Fibroblast of peridontal ligament (primary cell): ENCODE results near the gene LRCOL1.
A peak's percentile ranks its signal among the peaks of the same experiment; 100 is the strongest.

ENCODE experiments used
- DNase-seq: peaks from one replicate; pipeline ENCODE4 v3.0.0-alpha.2; 2010; ENCODE audit errors: extremely low read depth

The LRCOL1 gene

GRCh38 chr12:132635076-132635955, 24.9 kb upstream of the LRCOL1 start:
- DNase-seq, result no peak

GRCh38 chr12:132634411-132634990, 24.1 kb upstream of the LRCOL1 start:
- no peak for DNase-seq

DNA sequence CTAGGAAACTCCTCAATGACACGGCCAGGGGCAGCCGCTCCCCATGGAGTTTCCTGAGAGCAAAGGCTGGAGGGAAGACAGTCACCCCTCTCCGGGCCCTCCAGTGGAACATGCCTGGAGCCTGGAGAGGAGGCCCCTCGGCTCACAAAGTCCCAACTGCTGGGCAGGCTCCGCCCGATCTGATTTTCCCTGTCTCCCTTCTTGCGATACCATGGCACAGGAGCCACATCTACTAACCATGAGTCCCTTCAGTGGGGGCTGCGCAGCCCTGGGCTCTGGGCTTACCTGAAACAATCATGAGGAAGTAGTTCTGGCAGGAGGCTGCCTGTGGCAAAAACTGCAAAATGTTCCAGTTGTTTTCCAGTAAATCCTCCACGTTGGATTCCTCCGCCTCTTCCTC, 23.5 kb upstream of the LRCOL1 start:
- DNase-seq, result no peak

GRCh38 chr12:132633398-132633797, 23.0 kb upstream of the LRCOL1 start:
- no peak for DNase-seq

- no peak for DNase-seq
These were observed 22.3 kb upstream of the LRCOL1 start for GRCh38 chr12:132632521-132633228.

GRCh38 chr12:132631666-132632065, 21.3 kb upstream of the LRCOL1 start:
- DNase-seq, result no peak

- no peak for DNase-seq
These were observed 20.3 kb upstream of the LRCOL1 start for GRCh38 chr12:132630672-132631071.

DNA sequence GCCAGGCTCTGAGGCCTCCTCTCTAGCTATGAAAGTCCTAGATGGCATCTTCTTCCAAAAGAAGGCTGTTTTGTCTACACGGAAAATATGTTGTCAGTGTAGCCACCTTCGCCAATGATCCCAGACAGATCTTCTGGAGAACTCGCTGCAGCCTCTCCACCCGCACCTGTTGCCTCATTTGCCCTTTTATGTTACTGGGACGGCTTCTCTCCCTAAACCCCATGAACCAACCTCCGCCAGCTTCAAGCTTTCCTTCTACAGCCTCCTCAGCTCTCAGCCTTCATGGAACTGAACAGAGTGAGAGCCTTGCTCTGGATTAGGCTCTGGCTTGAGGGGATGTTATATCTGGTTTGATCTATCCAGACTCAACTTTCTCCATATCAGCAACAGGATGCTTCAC, 18.9 kb upstream of the LRCOL1 start:
- DNase-seq, result no peak

GRCh38 chr12:132625731-132626430, 15.5 kb upstream of the LRCOL1 start:
- DNase-seq, result no peak

DNA sequence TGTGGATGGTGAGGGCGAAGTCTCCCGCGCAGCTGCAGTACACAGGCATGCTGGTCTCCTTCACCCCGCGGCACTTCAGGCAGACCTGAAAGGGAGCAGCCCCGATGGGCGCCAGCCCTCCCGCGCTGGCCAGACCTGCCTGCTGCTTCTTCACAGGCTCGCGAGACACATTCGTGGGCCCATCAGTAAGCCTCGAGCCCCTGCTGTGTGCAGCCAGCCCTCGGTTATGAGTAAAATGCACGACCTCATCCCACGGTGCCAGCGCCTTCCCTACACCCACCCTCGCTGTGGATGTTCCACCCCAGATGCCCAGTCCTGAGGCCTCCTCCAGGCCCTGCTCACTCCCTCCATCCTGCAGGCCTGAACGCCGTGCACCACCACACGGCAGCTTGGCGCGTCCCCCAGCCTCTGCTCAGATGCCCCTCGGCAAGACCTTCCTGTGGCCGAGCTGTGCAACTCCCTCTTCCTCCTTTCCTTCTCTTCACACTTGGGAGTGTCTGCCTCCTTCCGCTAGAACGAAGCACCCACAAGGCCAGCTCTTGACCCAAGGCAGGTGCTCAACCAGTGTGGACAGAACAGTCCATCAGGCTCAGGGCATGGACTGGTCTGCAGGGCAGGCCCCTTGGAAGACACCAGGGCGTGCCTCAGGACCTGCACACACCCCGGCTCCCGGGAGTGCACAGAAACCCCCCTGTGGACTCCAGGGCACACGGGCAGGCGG, 14.7 kb upstream of the LRCOL1 start:
- DNase-seq, result no peak

- DNase-seq, result no peak
These were observed 13.9 kb upstream of the LRCOL1 start for GRCh38 chr12:132624186-132624855.

- DNase-seq, result no peak
These were observed 12.9 kb upstream of the LRCOL1 start for GRCh38 chr12:132623072-132623869.

GRCh38 chr12:132622437-132623071, 12.2 kb upstream of the LRCOL1 start:
- peak; percentile 69 for DNase-seq

GRCh38 chr12:132621657-132622435, 11.5 kb upstream of the LRCOL1 start:
- no peak for DNase-seq

- DNase-seq, result no peak
These were observed 10.7 kb upstream of the LRCOL1 start for GRCh38 chr12:132620899-132621656.

- DNase-seq, result no peak
These were observed 9.9 kb upstream of the LRCOL1 start for GRCh38 chr12:132620113-132620898.
